GM18868 (cell line): Measurements from ENCODE around the gene PRDM2.

ENCODE experiments used
- ATAC-seq: cut with Tn5 transposase; IDR thresholded peaks from one replicate; pipeline ENCODE4 v1.9.1; 2021; ENCODE audit warnings: mild to moderate bottlenecking, moderate library complexity; ENCODE audit not compliant: unreplicated experiment

Gene PRDM2

GRCh38 chr1:13762642-13763041, 62.7 kb downstream of the PRDM2 start:
- no peak for ATAC-seq

- ATAC-seq = no peak
These were observed 63.2 kb downstream of the PRDM2 start for GRCh38 chr1:13763222-13763621.

GRCh38 chr1:13763991-13764390, 64.0 kb downstream of the PRDM2 start:
- no peak for ATAC-seq

- no peak for ATAC-seq
These were observed 64.8 kb downstream of the PRDM2 start for GRCh38 chr1:13764588-13765332.

GRCh38 chr1:13766592-13767564, 66.9 kb downstream of the PRDM2 start:
- ATAC-seq = no peak

GRCh38 chr1:13769212-13769611, 69.2 kb downstream of the PRDM2 start:
- ATAC-seq = no peak

- ATAC-seq = no peak
These were observed 69.8 kb downstream of the PRDM2 start for GRCh38 chr1:13769830-13770229.

- no peak for ATAC-seq
These were observed 70.8 kb downstream of the PRDM2 start for GRCh38 chr1:13770743-13771142.

GRCh38 chr1:13771745-13772144, 71.8 kb downstream of the PRDM2 start:
- no peak for ATAC-seq

- no peak for ATAC-seq
These were observed 72.3 kb downstream of the PRDM2 start for GRCh38 chr1:13772271-13772670.

- ATAC-seq = no peak
These were observed 74.1 kb downstream of the PRDM2 start for GRCh38 chr1:13774121-13774520.

- ATAC-seq = no peak
These were observed 75.5 kb downstream of the PRDM2 start for GRCh38 chr1:13775459-13775858.

- ATAC-seq = no peak
These were observed 75.9 kb downstream of the PRDM2 start for GRCh38 chr1:13775916-13776315.

GRCh38 chr1:13778431-13778830, 78.4 kb downstream of the PRDM2 start:
- ATAC-seq = no peak

- no peak for ATAC-seq
These were observed 79.9 kb downstream of the PRDM2 start for GRCh38 chr1:13779930-13780329.

- no peak for ATAC-seq
These were observed 80.8 kb downstream of the PRDM2 start for GRCh38 chr1:13780780-13781179.

GRCh38 chr1:13781228-13781627, 81.2 kb downstream of the PRDM2 start:
- no peak for ATAC-seq

GRCh38 chr1:13781907-13782633, 82.1 kb downstream of the PRDM2 start:
- no peak for ATAC-seq

GRCh38 chr1:13782634-13783360, 82.8 kb downstream of the PRDM2 start:
- ATAC-seq = no peak

- no peak for ATAC-seq
These were observed 83.6 kb downstream of the PRDM2 start for GRCh38 chr1:13783551-13783950.

- no peak for ATAC-seq
These were observed 85.0 kb downstream of the PRDM2 start for GRCh38 chr1:13784971-13785370.
